GM12892 (cell line): ENCODE measurements around the gene KLHL26.

Experiments used
- POLR2A ChIP-seq: IDR thresholded peaks from 2 replicates; pipeline ENCODE4 v1.6.1; 2011; ENCODE audit warnings: low read depth, low read length, control low read depth
- POLR2AphosphoS5 ChIP-seq: IDR thresholded peaks from 2 replicates; pipeline ENCODE4 v1.6.1; 2011; ENCODE audit warnings: low read depth, low read length, control low read depth
- TAF1 ChIP-seq: IDR thresholded peaks from 2 replicates; pipeline ENCODE4 v1.6.1; 2011; ENCODE audit warnings: low read depth, mild to moderate bottlenecking, control low read depth, low read length, borderline replicate concordance

DNA sequence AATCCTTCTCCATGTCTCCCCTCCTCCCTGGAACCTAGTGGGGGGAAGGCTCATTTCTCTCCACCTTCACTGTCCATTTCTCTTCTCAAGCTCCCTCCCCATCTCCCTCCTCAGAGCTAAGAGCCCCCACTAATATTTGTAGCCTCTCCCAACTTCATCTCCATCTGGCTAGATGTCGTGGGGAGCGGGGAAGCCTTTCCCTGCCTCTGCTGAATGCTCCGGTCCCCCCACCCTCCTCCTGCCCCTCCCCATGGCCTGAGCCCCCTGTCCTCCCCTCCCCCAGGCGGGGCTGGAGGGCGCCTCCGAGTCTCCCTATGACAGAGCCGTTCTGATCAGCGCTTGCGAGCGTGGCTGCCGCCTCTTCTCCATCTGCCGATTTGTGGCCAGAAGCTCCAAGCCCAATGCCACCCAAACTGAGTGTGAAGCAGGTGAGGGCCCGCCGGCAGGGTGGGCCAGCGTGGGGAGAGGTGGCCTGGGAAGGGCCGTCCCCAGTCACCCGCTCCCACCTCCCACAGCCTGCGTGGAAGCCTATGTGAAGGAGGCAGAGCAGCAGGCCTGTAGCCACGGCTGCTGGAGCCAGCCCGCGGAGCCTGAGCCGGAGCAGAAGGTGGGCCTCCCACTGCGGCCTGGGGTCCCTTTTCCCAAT is 23.1 kb upstream of the KLHL26 start:
- TF ChIP-seq POLR2AphosphoS5 (no peak), POLR2A (no peak), TAF1 (no peak)
